ENCODE results near the gene CHM.
"Not testable (repeated sequence)": the region's sequence is repeated elsewhere in the genome, so short reads cannot be mapped to it uniquely, and the experiment has no call there.

DNA sequence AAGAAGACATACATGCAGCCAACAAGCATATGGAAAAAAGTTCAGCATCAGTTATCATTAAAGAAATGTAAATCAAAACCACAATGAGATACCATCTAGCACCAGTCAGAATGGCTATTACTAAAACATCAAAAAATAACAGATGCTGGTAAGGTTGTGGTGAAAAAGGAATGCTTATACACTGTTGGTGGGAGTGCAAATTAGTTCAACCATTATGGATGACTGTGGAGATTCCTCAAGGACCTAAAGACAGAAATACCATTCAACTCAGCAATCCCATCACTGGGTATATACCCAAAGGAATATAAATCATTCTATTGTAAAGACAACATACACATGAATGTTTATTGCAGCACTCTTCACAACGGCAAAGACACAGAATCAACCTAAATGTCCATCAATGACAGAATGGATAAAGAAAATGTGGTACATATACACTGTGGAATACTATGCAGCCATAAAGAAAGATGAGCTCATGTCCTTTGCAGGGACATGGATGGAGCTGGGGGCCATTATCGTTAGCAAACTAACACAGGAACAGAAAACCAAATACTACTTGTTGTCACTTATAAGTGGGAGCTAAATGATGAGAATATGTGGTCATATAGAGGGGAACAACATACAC lies 130.6 kb downstream of the CHM start:
- TF ChIP-seq EZH2phosphoT487 (IDR thresholded peaks at IDR 0.05; ENCODE audit: borderline replicate concordance, low read length), result not testable (repeated sequence)
- TF ChIP-seq, protein P1, sequence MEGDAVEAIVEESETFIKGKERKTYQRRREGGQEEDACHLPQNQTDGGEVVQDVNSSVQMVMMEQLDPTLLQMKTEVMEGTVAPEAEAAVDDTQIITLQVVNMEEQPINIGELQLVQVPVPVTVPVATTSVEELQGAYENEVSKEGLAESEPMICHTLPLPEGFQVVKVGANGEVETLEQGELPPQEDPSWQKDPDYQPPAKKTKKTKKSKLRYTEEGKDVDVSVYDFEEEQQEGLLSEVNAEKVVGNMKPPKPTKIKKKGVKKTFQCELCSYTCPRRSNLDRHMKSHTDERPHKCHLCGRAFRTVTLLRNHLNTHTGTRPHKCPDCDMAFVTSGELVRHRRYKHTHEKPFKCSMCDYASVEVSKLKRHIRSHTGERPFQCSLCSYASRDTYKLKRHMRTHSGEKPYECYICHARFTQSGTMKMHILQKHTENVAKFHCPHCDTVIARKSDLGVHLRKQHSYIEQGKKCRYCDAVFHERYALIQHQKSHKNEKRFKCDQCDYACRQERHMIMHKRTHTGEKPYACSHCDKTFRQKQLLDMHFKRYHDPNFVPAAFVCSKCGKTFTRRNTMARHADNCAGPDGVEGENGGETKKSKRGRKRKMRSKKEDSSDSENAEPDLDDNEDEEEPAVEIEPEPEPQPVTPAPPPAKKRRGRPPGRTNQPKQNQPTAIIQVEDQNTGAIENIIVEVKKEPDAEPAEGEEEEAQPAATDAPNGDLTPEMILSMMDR (IDR thresholded peaks at IDR 0.05; ENCODE audit: low read depth, low read length, poor library complexity, severe bottlenecking), result not testable (repeated sequence)
